IPS DF 6.9 (cell line): ENCODE measurements around the gene KIAA1217.
A peak's percentile ranks its signal among the peaks of the same experiment; 100 is the strongest.

ENCODE experiments used
- DNase-seq: peaks from one replicate; pipeline ENCODE4 v3.0.0-alpha.2; 2013; ENCODE audit warnings: low read depth, low spot score
- H3K27ac ChIP-seq: one replicate; pipeline ENCODE4 v1.5.1; 2013; ENCODE audit warnings: low read length, control low read depth
- H3K27me3 ChIP-seq: 2 replicates; pipeline ENCODE4 v1.6.1; 2013; ENCODE audit warnings: mild to moderate bottlenecking, low read length; ENCODE audit not compliant: control insufficient read depth, insufficient read depth
- H3K36me3 ChIP-seq: 2 replicates; pipeline ENCODE4 v1.6.1; 2013; ENCODE audit warnings: low read length; ENCODE audit not compliant: control insufficient read depth, insufficient read depth
- H3K4me1 ChIP-seq: 2 replicates; pipeline ENCODE4 v1.6.1; 2013; ENCODE audit warnings: low read length; ENCODE audit not compliant: control insufficient read depth, insufficient read depth
- H3K4me3 ChIP-seq: 2 replicates; pipeline ENCODE4 v1.5.1; 2013; ENCODE audit warnings: mild to moderate bottlenecking, low read length
- H3K9me3 ChIP-seq: 2 replicates; pipeline ENCODE4 v1.6.1; 2013; ENCODE audit warnings: low read length, inconsistent platforms; ENCODE audit not compliant: control insufficient read depth, insufficient read depth
- WGBS: extraction: QIAGEN DNeasy Blood & Tissue Kit; methylation state at CpG from one replicate; pipeline ENCODE4 v1.1.7; 2013; ENCODE audit warnings: mixed read lengths, missing lambda C conversion rate; ENCODE audit not compliant: insufficient read length, insufficient coverage; 5-methylcytosine and 5-hydroxymethylcytosine counted together

Gene KIAA1217

GRCh38 chr10:24553051-24553612 is 344.2 kb downstream of the KIAA1217 start:
- DNase-seq, result no peak
- peaks cover 3% of the 10 kb centered on the region; the same call in 1 of the 2 replicates for H3K4me1 ChIP-seq
- no peak overlapping the region for H3K4me3 ChIP-seq
- H3K27ac ChIP-seq, result no peak overlapping the region
- no peaks in the 10 kb centered on the region for H3K27me3 ChIP-seq
- no peaks in the 10 kb centered on the region for H3K9me3 ChIP-seq
- no peaks in the 10 kb centered on the region for H3K36me3 ChIP-seq
- no CpG with 5 or more reads among the region's 10 CpGs for WGBS

- H3K4me1 ChIP-seq, result peaks cover 3% of the 10 kb centered on the region; the same call in 1 of the 2 replicates
- no peak overlapping the region for H3K4me3 ChIP-seq
- no peaks in the 10 kb centered on the region for H3K27me3 ChIP-seq
- H3K27ac ChIP-seq, result no peak overlapping the region
- WGBS, result no CpG with 5 or more reads among the region's 7 CpGs
- no peaks in the 10 kb centered on the region for H3K9me3 ChIP-seq
- no peak for DNase-seq
- no peaks in the 10 kb centered on the region for H3K36me3 ChIP-seq
These were observed 345.1 kb downstream of the KIAA1217 start for GRCh38 chr10:24554036-24554435.

- no peak for DNase-seq
- no peaks in the 10 kb centered on the region for H3K36me3 ChIP-seq
- H3K27ac ChIP-seq, result no peak overlapping the region
- peaks cover 3% of the 10 kb centered on the region; the same call in 1 of the 2 replicates for H3K4me1 ChIP-seq
- H3K27me3 ChIP-seq, result no peaks in the 10 kb centered on the region
- H3K4me3 ChIP-seq, result no peak overlapping the region
- H3K9me3 ChIP-seq, result no peaks in the 10 kb centered on the region
- no CpG with 5 or more reads among the region's 4 CpGs for WGBS
These were observed 347.3 kb downstream of the KIAA1217 start for GRCh38 chr10:24556126-24556749.

GRCh38 chr10:24556750-24557742 is 348.1 kb downstream of the KIAA1217 start:
- no peak overlapping the region for H3K4me3 ChIP-seq
- H3K36me3 ChIP-seq, result no peaks in the 10 kb centered on the region
- no peaks in the 10 kb centered on the region for H3K27me3 ChIP-seq
- no peak overlapping the region for H3K27ac ChIP-seq
- peak; percentile 22 for DNase-seq
- H3K9me3 ChIP-seq, result no peaks in the 10 kb centered on the region
- H3K4me1 ChIP-seq, result no peaks in the 10 kb centered on the region; the same call in 1 of the 2 replicates
- WGBS, result no CpG with 5 or more reads among the region's 24 CpGs

GRCh38 chr10:24561453-24561852 is 352.5 kb downstream of the KIAA1217 start:
- H3K4me3 ChIP-seq, result no peak overlapping the region
- no peaks in the 10 kb centered on the region for H3K36me3 ChIP-seq
- H3K9me3 ChIP-seq, result no peaks in the 10 kb centered on the region
- no peaks in the 10 kb centered on the region for H3K4me1 ChIP-seq
- WGBS, result no CpG with 5 or more reads among the region's 3 CpGs
- DNase-seq, result no peak
- H3K27me3 ChIP-seq, result no peaks in the 10 kb centered on the region
- no peak overlapping the region for H3K27ac ChIP-seq

GRCh38 chr10:24568042-24568441 is 359.1 kb downstream of the KIAA1217 start:
- no CpG with 5 or more reads among the region's 4 CpGs for WGBS
- H3K27ac ChIP-seq, result no peak overlapping the region
- no peaks in the 10 kb centered on the region for H3K27me3 ChIP-seq
- 0 out of 2 replicates have a peak, but pooled peaks cover 2% of the 10 kb centered on the region for H3K36me3 ChIP-seq
- no peak for DNase-seq
- H3K9me3 ChIP-seq, result no peaks in the 10 kb centered on the region
- H3K4me1 ChIP-seq, result no peaks in the 10 kb centered on the region
- H3K4me3 ChIP-seq, result no peak overlapping the region

GRCh38 chr10:24569330-24569796 is 360.4 kb downstream of the KIAA1217 start:
- no peak for DNase-seq
- H3K4me3 ChIP-seq, result no peak overlapping the region
- H3K4me1 ChIP-seq, result no peaks in the 10 kb centered on the region
- H3K27me3 ChIP-seq, result no peaks in the 10 kb centered on the region
- H3K9me3 ChIP-seq, result no peaks in the 10 kb centered on the region
- WGBS, result no CpG with 5 or more reads among the region's 13 CpGs
- H3K36me3 ChIP-seq, result 0 out of 2 replicates have a peak, but pooled peaks cover 2% of the 10 kb centered on the region
- no peak overlapping the region for H3K27ac ChIP-seq

GRCh38 chr10:24569828-24570657 is 361.1 kb downstream of the KIAA1217 start:
- no peak for DNase-seq
- no CpG with 5 or more reads among the region's 12 CpGs for WGBS
- Histone ChIP-seq H3K4me3 (no peak overlapping the region), H3K27ac (no peak overlapping the region), H3K4me1 (no peaks in the 10 kb centered on the region), H3K27me3 (no peaks in the 10 kb centered on the region), H3K9me3 (no peaks in the 10 kb centered on the region), H3K36me3 (0 out of 2 replicates have a peak, but pooled peaks cover 2% of the 10 kb centered on the region)

- no peak overlapping the region for H3K4me3 ChIP-seq
- no peaks in the 10 kb centered on the region for H3K9me3 ChIP-seq
- no peak for DNase-seq
- H3K4me1 ChIP-seq, result no peaks in the 10 kb centered on the region
- 0 out of 2 replicates have a peak, but pooled peaks cover 2% of the 10 kb centered on the region for H3K36me3 ChIP-seq
- H3K27ac ChIP-seq, result no peak overlapping the region
- no peaks in the 10 kb centered on the region for H3K27me3 ChIP-seq
- WGBS, result no CpG with 5 or more reads among the region's 9 CpGs
These were observed 361.9 kb downstream of the KIAA1217 start for GRCh38 chr10:24570658-24571426.
